Mesendoderm (in vitro differentiated cells): ENCODE measurements around the gene OTOG.

ENCODE experiments used
- DNase-seq: peaks from one replicate; pipeline ENCODE4 v3.0.0; 2013
- H2AK5ac ChIP-seq: 2 replicates; pipeline ENCODE4 v1.6.1; 2013; ENCODE audit warnings: low read length, inconsistent platforms
- H2BK120ac ChIP-seq: 2 replicates; pipeline ENCODE4 v1.6.1; 2013; ENCODE audit warnings: low read depth, mild to moderate bottlenecking, low read length, moderate library complexity, mixed read lengths
- H2BK15ac ChIP-seq: replicated peaks from 2 replicates; pipeline ENCODE4 v1.6.1; 2013; ENCODE audit warnings: low read depth, mild to moderate bottlenecking, moderate library complexity
- H2BK5ac ChIP-seq: 2 replicates; pipeline ENCODE4 v1.6.1; 2013; ENCODE audit warnings: low read length, inconsistent platforms
- H3K18ac ChIP-seq: 2 replicates; pipeline ENCODE4 v1.6.1; 2013; ENCODE audit warnings: mild to moderate bottlenecking, low read length, mixed read lengths
- H3K23ac ChIP-seq: one replicate; pipeline ENCODE4 v1.6.1; 2013; ENCODE audit warnings: low read length
- H3K27ac ChIP-seq: 2 replicates; pipeline ENCODE4 v1.5.1; 2013; ENCODE audit warnings: low read depth, mild to moderate bottlenecking, inconsistent platforms, low read length, moderate library complexity
- H3K27me3 ChIP-seq: 2 replicates; pipeline ENCODE4 v1.6.1; 2013; ENCODE audit warnings: low read length, control low read depth, mild to moderate bottlenecking, inconsistent platforms; ENCODE audit not compliant: insufficient read depth, poor library complexity
- H3K36me3 ChIP-seq: 2 replicates; pipeline ENCODE4 v1.6.1; 2013; ENCODE audit warnings: low read length, inconsistent platforms; ENCODE audit not compliant: control insufficient read depth, insufficient read depth
- H3K4ac ChIP-seq: one replicate; pipeline ENCODE4 v1.6.1; 2013; ENCODE audit warnings: low read depth, mild to moderate bottlenecking, low read length, moderate library complexity
- H3K4me1 ChIP-seq: 2 replicates; pipeline ENCODE4 v1.6.1; 2013; ENCODE audit warnings: low read depth, low read length, inconsistent platforms; ENCODE audit not compliant: control insufficient read depth
- H3K4me2 ChIP-seq: 2 replicates; pipeline ENCODE4 v1.6.1; 2013; ENCODE audit warnings: low read length
- H3K4me3 ChIP-seq: 2 replicates; pipeline ENCODE4 v1.5.1; 2013; ENCODE audit warnings: mild to moderate bottlenecking, low read length
- H3K56ac ChIP-seq: one replicate; pipeline ENCODE4 v1.6.1; 2013; ENCODE audit warnings: low read length
- H3K79me1 ChIP-seq: 2 replicates; pipeline ENCODE4 v1.6.1; 2013; ENCODE audit warnings: low read length, inconsistent platforms
- H3K79me2 ChIP-seq: 2 replicates; pipeline ENCODE4 v1.6.1; 2013; ENCODE audit warnings: mild to moderate bottlenecking, low read length; ENCODE audit not compliant: control insufficient read depth, insufficient read depth
- H3K9ac ChIP-seq: 2 replicates; pipeline ENCODE4 v1.6.1; 2013; ENCODE audit warnings: low read length, inconsistent platforms
- H4K5ac ChIP-seq: one replicate; pipeline ENCODE4 v1.6.1; 2013; ENCODE audit warnings: low read length
- H4K8ac ChIP-seq: one replicate; pipeline ENCODE4 v1.6.1; 2013; ENCODE audit warnings: low read depth, mild to moderate bottlenecking, control low read depth, low read length, moderate library complexity
- WGBS: extraction: QIAGEN DNeasy Blood & Tissue Kit; methylation state at CpG from one replicate; pipeline ENCODE4 v1.1.7; 2013; ENCODE audit warnings: low lambda C conversion rate, missing lambda C conversion rate; ENCODE audit not compliant: insufficient coverage; ENCODE audit errors: extremely low coverage; 5-methylcytosine and 5-hydroxymethylcytosine counted together

Gene OTOG

GRCh38 chr11:17526931-17527627, 20.0 kb upstream of the OTOG start:
- H3K4ac ChIP-seq = no peak overlapping the region
- DNase-seq = no peak
- H3K23ac ChIP-seq = no peak overlapping the region
- H3K4me1 ChIP-seq = no peaks in the 10 kb centered on the region
- no peaks in the 10 kb centered on the region for H3K27me3 ChIP-seq
- no peak overlapping the region for H4K8ac ChIP-seq
- H3K79me2 ChIP-seq = no peaks in the 10 kb centered on the region
- WGBS = no CpG with 5 or more reads among the region's 20 CpGs
- no peak overlapping the region for H3K27ac ChIP-seq
- no peak overlapping the region for H3K4me3 ChIP-seq
- no peaks in the 10 kb centered on the region for H3K36me3 ChIP-seq
- H2BK15ac ChIP-seq = no peak overlapping the region
- H3K18ac ChIP-seq = no peak overlapping the region
- H2BK5ac ChIP-seq = no peak overlapping the region
- no peak overlapping the region for H2BK120ac ChIP-seq
- H3K79me1 ChIP-seq = no peaks in the 10 kb centered on the region
- H2AK5ac ChIP-seq = no peak overlapping the region
- H4K5ac ChIP-seq = no peak overlapping the region
- H3K56ac ChIP-seq = no peak overlapping the region
- H3K4me2 ChIP-seq = no peak overlapping the region
- no peak overlapping the region for H3K9ac ChIP-seq

- H3K4ac ChIP-seq = no peak overlapping the region
- no peaks in the 10 kb centered on the region for H3K79me2 ChIP-seq
- no CpG with 5 or more reads among the region's 3 CpGs for WGBS
- no peak overlapping the region for H3K4me3 ChIP-seq
- no peaks in the 10 kb centered on the region for H3K27me3 ChIP-seq
- H3K23ac ChIP-seq = no peak overlapping the region
- no peaks in the 10 kb centered on the region for H3K4me1 ChIP-seq
- H3K56ac ChIP-seq = no peak overlapping the region
- H4K5ac ChIP-seq = no peak overlapping the region
- no peak overlapping the region for H3K4me2 ChIP-seq
- H2BK15ac ChIP-seq = no peak overlapping the region
- H2BK5ac ChIP-seq = no peak overlapping the region
- no peak overlapping the region for H3K27ac ChIP-seq
- H2AK5ac ChIP-seq = no peak overlapping the region
- DNase-seq = no peak
- no peak overlapping the region for H3K18ac ChIP-seq
- H4K8ac ChIP-seq = no peak overlapping the region
- H3K9ac ChIP-seq = no peak overlapping the region
- no peak overlapping the region for H2BK120ac ChIP-seq
- no peaks in the 10 kb centered on the region for H3K36me3 ChIP-seq
- H3K79me1 ChIP-seq = no peaks in the 10 kb centered on the region
Observed at GRCh38 chr11:17527628-17527995, 19.4 kb upstream of the OTOG start.

GRCh38 chr11:17528181-17528691, 18.8 kb upstream of the OTOG start:
- Histone ChIP-seq H2BK120ac (no peak overlapping the region), H3K4me1 (no peaks in the 10 kb centered on the region), H4K5ac (no peak overlapping the region), H3K27ac (no peak overlapping the region), H3K23ac (no peak overlapping the region), H3K18ac (no peak overlapping the region), H2BK5ac (no peak overlapping the region), H3K4ac (no peak overlapping the region), H2AK5ac (no peak overlapping the region), H3K9ac (no peak overlapping the region), H3K79me2 (no peaks in the 10 kb centered on the region), H2BK15ac (no peak overlapping the region), H3K36me3 (no peaks in the 10 kb centered on the region), H4K8ac (no peak overlapping the region), H3K4me2 (no peak overlapping the region), H3K56ac (no peak overlapping the region), H3K27me3 (no peaks in the 10 kb centered on the region), H3K79me1 (no peaks in the 10 kb centered on the region), H3K4me3 (no peak overlapping the region)
- WGBS = no CpG with 5 or more reads among the region's 9 CpGs
- DNase-seq = peak; percentile 76

- Histone ChIP-seq H3K4ac (no peak overlapping the region), H3K27me3 (no peaks in the 10 kb centered on the region), H2BK5ac (no peak overlapping the region), H2AK5ac (no peak overlapping the region), H3K56ac (no peak overlapping the region), H3K79me1 (no peaks in the 10 kb centered on the region), H3K18ac (no peak overlapping the region), H3K79me2 (no peaks in the 10 kb centered on the region), H2BK15ac (no peak overlapping the region), H4K8ac (no peak overlapping the region), H2BK120ac (no peak overlapping the region), H3K23ac (no peak overlapping the region), H4K5ac (no peak overlapping the region), H3K9ac (no peak overlapping the region), H3K36me3 (no peaks in the 10 kb centered on the region), H3K4me3 (no peak overlapping the region), H3K4me1 (no peaks in the 10 kb centered on the region), H3K4me2 (no peak overlapping the region), H3K27ac (no peak overlapping the region)
- DNase-seq = no peak
- no CpG with 5 or more reads among the region's 14 CpGs for WGBS
Observed at GRCh38 chr11:17528906-17529843, 17.9 kb upstream of the OTOG start.

GRCh38 chr11:17529844-17530185, 17.2 kb upstream of the OTOG start:
- no peak overlapping the region for H2BK120ac ChIP-seq
- no peak overlapping the region for H3K9ac ChIP-seq
- no peak overlapping the region for H3K4me2 ChIP-seq
- H3K79me2 ChIP-seq = no peaks in the 10 kb centered on the region
- no peak overlapping the region for H3K4me3 ChIP-seq
- H3K27ac ChIP-seq = no peak overlapping the region
- no peak overlapping the region for H3K18ac ChIP-seq
- WGBS = no CpG with 5 or more reads among the region's 10 CpGs
- H4K5ac ChIP-seq = no peak overlapping the region
- no peaks in the 10 kb centered on the region for H3K27me3 ChIP-seq
- H3K4ac ChIP-seq = no peak overlapping the region
- no peaks in the 10 kb centered on the region for H3K4me1 ChIP-seq
- no peak overlapping the region for H2BK15ac ChIP-seq
- H3K56ac ChIP-seq = no peak overlapping the region
- H3K79me1 ChIP-seq = no peaks in the 10 kb centered on the region
- DNase-seq = peak; percentile 42
- no peak overlapping the region for H2AK5ac ChIP-seq
- H2BK5ac ChIP-seq = no peak overlapping the region
- H3K36me3 ChIP-seq = no peaks in the 10 kb centered on the region
- H4K8ac ChIP-seq = no peak overlapping the region
- no peak overlapping the region for H3K23ac ChIP-seq
